GOT3 (cell line): ENCODE data around the gene NGB.
"Not testable (repeated sequence)": the region's sequence is repeated elsewhere in the genome, so short reads cannot be mapped to it uniquely, and the experiment has no call there.

Experiments used
- DNase-seq: peaks from one replicate; lab custom pipeline; 2025; ENCODE audit warnings: mixed read lengths; lab: John Stamatoyannopoulos, UW

NGB gene

DNA sequence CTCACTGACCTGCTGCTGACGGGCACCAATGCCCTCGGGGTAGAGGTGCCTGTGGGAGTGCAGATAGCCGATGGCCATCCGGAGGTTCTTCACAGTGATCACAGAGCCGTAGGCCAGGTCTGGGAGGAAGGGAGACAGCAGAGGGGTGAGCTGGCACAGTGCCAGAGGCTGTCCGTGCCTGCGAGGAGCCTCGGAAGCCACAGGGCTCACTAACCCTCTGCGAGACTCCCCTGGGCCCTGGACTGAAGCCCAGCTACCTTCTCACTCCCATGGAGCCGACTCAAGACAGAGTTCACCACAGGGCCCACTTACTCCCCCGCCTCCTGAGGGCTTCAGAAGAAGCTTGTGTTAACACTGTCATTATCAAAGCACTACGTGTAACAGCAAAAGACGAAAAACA is 25.1 kb upstream of the NGB start:
- DNase-seq, result no peak

DNA sequence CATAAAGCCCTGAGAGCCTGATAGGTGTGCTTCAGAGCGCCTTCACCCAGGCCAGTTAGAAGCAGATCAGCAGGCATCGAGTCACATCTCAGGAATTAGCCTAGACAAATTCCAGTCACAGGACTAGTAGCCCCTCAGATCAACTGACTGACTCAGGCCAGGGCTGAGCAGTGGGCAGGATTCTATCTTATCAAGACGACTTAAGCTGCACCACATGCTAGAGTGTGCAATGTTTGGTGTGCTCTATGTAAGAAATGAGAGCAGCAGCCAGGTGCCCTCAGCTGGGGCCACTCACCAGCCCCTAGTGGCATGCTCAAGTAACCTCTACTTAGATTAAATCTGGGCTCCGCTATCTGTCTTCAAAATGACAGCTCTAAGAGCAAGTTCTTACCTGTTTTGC is 19.7 kb upstream of the NGB start:
- DNase-seq, result no peak

DNA sequence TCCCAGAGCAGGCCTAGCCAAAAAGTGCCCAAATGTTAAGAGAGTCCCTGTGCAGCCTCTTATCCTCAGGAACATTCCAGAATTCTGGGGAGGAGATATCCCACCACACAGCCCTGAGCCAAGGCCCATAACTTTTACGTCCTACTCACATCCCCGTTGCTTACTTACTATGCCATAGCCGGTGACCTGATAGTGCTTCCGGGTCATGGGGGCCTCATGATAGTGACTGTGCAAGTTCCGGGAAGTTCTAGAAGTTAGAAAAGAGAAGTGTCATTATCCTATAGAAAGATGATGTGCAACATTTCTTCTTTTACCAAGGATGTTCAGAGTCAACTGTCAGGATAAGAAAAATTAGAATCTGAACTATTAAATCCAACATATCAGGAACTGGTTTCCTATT is 15.6 kb upstream of the NGB start:
- DNase-seq, result no peak

DNA sequence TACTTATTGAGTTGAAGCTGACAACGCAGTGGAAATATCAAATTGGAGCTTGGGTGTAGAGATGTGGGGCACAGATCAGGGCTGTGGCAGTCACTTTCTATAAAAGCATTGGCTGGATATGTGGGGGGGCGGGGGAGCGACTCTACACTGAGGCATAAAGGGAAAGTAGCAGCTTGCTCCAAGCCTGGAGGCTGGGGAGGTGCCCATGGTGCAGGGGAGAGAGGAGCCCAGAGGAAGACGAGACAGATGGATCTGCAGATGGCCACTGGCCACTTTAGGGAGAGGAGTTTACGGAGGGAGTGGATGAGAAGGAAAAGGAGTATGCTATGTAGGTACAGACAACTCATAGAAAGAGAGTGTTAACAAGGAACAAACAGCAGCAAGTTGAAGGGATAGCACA is 13.5 kb upstream of the NGB start:
- no peak for DNase-seq

DNA sequence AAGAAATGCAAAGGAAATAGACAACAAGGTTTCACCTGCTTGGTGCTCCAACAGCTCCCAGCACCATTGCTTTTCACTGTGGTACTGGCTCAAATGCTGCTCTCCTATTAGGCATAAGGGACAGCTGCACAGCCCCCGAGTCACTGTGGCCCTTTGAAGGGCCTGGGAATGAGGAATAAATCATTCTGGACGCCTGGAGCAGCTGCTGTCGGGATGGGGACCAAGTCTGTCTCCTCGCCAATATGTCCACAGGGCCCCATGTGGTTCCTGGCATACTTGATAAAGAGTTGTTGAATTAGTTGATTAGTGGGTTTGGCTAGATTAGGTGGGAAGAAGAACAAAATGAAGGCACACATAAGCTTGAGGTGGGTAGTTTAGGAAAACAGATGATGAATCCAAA is 13.1 kb upstream of the NGB start:
- no peak for DNase-seq

DNA sequence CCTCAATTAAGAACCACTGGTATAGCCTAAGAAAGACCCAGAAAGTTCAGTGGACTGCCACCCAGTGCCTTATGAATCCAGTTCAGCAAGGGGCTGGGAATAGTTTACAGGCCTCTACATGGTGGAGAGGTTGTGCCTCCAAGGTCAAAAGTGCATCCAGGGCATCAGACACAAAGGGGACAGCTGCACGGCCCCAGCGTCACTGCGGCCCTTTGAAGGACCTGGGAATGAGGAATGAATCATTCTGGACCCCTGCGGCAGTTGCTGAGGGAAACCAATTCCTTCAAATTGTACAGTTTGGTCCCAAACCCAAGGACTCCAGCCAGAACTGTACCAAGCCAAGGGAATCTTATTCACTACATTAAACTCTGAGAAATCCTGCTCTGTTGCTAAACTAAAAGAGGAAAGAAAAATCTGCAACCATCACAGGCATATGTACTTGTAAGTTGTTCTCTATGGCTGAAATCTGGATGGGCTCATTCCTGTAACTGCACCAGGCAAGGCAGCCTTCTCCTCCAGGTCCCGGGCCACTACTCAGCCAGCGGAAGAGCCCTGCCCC is 10.9 kb upstream of the NGB start:
- no peak for DNase-seq

DNA sequence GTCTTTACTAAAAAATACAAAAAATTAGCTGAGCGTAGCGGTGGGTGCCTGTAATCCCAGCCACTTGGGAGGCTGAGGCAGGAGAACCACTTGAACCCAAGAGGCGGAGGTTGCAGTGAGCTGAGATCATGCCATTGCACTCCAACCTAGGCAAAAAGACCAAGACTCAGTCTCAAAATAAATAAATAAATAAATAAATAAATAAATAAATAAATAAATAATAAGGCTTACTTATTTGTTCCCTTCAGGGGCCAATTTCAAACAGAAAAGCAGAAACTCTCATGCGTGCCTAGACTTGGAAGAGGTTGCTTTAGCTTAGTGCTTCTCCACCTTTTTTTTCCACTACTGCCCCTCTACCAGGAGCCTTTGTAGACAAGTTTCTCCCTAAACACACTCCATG is 9.9 kb upstream of the NGB start:
- not testable (repeated sequence) for DNase-seq

DNA sequence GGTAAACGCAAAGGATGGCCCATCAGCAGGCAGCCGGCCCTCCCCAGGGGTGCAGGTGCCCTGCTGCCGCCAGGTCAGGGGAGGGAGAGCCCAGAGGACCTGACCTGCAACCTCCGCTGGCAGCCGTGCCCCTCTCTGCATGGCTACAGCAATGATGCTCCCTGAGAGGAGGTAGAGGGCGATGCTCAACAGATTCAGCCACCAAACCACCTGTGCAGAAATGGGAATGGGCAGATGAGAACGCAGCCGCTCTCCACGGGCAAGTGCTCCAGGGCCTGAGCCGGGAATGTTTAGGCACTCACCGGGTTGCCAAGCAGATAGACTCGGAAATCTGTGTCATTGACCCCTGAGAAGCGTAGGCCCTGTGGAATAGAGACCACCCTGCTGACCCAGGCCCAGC is 8.7 kb upstream of the NGB start:
- DNase-seq, result no peak

DNA sequence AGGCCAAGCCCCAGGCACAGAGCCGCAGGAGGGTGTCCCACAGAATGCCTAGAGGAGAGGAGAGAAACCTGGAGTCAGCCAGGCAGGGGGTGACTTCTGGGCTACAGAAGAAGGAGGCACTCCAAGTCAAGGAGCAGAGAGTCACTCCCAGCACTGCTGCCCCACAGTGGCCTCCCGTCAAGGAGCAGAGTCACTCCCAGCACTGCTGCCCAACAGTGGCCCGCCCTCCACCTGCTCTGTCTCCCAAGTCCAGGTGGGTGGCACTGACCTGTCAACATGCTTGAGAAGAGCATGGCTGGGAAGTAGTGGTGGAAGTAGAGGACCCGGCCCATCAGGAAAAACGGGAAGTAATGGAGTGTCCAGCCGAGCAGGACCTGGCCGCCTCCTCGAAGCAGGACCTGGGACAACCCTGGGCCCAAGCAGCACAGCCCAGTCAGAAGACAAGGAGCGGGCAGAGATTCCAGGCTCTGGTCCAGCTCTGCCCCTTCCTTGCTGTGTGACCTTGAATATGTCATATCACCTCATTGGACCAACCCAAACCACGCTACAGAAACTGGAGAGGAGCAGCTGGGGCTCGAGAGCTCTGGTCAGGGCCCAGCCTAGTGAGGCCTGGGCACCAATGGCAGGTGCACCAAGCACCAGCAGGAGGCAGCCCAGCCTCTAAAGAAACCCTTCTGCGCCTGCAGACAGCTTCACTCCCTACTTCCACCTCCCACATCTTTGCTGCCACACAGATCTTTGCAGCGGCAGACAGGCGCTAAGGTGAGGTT is 7.6 kb upstream of the NGB start:
- no peak for DNase-seq

DNA sequence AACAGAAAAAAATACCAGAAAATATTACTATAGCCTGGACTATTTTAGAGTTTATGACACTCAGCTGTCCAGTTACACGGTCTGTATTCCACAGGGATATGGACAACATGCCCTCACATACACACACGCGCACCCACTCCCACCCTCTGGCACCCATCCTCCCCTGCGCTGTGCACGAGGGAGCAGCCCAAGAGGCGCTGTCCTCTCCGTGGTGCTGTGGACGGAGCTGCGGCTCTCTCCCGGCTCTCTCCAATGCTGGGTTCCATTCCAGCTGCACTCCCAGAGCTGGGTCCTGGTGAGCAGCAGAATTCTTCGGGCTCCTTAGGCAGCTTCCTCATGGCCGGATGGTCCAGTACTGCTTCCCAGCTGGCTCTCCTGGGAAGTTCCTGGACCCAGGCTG is 6.0 kb upstream of the NGB start:
- DNase-seq, result no peak

DNA sequence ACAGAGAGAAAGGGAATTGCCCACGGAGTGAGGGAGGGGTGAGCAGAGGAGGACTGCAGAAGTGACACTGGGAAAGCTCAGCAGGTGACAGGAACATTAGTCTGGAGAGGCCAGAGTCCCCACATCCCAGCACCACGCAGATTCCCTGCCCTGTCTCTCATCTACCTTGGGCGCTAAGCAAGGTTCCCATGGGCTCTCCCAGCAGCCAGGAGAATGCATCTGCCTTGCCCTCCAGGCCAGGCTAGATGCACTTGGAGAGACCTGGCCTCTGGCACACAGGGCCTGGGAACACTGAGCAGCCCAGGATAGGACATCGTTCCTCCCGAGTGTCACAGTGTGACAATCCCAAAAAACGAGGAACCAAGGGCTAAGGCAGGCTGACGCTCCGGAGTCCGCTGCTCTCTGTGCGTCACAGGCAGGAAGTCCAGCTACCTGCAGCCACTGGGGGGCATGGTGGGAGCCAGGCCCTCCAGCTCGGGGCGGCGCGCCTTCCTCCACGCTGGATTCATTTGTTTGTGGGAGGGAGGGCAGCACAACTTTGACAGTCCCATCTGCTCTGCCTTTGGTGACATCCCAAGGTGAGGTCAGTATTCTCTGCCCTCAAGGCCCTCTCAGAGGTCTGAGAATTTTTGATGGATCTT is 5.4 kb upstream of the NGB start:
- DNase-seq, result no peak

DNA sequence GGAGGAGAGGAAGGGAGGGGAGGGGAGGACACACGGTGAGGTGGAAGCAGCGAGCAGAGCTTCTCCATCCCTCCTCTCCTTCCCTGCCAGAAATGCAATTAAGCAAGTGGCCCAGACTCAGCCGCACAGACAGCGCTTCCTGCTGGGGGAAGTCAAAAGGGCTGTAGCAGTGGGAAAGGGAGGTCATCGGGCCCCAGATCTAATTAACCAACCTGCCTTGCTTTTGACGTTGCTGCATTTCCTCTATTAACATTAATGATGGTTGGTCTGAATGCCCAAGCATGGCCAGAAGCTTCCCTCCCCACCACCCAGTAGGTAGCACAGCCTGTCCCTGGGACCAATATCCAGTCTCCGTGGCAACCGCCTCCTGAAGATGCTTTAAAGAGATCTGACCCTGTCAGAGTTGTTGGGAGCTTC is 4.6 kb upstream of the NGB start:
- DNase-seq, result no peak

DNA sequence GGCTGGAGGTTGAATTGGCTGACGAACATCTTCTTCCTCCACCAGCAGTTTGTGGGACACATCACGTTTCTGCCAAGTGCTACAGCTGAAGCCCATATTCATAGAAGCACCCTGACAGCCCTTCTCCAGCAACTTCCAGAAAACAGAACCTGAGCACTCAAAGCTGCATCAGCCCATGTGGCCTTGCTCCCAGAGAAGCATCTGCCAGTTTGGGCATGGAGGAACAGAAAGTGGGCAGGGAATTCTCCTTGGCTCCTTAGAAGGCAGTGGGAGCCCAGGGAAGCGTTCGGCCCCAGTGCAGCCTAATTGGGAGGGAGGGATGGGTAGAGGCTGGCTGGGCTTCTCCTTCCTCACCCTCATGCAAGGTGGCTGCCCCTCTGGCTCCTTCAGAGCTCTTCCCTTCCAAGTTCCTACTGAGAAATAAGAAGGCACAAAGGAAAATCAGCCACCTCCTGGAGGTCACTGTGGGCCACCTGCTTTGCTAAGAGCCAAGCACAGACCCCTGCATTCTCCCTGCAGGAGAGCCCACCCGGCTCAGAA is 4.1 kb upstream of the NGB start:
- no peak for DNase-seq

DNA sequence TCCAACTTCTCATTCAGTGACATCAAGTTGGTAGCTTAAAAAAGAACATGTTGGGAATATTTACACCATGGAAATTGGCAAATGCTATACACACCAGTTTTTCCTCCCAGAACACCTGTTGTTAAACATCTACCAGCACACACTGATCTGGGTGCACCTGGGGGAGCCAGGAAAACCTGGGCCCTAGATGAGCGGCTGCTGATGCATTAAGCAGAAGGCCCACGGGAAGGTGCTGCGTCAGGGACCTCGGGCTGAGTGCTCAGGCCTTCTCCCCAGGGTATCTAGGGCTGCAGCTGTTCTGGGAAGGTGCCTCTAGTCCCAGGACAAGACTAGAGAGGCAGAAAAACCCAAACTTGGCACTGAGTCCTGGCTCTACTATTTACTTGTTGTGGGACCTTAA is 2.8 kb upstream of the NGB start:
- DNase-seq, result no peak

DNA sequence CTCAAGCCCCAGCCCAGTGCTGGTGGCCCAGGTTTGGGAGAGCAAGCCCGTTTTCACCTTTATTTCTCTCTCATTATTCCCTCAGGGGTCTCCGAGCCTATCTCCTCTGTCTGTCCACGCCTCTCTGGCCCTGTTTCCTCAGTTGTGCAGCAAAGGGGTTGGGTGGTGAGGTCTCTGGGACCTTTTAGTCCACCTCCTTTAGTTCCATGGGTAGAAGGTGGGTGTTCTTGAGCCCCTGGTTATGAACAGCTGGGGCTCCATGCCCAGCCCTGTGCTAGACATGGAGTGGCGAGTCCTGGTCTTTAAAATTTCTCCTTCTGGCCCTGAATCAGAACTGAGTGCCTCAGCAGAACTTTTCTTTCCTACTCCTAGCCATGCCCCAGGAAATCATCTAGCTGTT is 1.3 kb upstream of the NGB start:
- no peak for DNase-seq

DNA sequence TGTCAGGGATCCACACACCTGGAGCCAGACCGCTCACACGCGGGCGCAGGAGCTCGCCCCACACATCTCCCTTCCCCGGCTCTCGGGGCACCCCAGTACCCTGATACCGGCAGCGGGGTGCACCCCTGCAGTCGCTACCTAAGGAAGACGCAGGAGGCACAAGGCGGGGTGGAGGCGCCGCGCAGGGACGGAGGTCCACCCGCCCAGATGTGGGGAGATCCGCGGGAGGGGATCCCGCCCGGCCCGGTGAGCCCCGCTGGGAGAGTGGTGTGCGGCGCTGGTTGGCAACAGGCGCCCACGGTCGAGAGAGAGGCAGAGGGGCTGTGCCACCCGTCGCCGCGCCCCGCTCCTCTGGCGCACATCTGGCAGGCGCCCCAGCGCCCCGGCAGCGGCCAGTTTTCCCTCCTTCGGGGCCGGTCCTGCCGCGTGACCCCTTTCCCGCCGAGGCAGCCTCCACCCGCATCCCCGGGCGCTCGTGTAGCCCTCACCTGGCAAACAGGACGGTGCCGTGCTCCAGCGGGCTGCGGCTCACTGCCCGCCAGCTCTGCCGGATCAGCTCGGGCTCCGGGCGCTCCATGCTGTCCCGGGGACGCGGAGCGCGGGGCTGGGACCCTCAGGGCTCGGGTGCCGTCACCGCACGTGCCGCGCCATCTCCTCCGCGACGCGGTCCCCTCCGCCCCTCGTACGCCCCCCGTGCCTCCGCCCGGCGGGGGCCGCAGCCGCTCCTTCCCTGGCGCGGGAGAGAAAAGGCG is 469 bp downstream of the NGB start:
- no peak for DNase-seq

DNA sequence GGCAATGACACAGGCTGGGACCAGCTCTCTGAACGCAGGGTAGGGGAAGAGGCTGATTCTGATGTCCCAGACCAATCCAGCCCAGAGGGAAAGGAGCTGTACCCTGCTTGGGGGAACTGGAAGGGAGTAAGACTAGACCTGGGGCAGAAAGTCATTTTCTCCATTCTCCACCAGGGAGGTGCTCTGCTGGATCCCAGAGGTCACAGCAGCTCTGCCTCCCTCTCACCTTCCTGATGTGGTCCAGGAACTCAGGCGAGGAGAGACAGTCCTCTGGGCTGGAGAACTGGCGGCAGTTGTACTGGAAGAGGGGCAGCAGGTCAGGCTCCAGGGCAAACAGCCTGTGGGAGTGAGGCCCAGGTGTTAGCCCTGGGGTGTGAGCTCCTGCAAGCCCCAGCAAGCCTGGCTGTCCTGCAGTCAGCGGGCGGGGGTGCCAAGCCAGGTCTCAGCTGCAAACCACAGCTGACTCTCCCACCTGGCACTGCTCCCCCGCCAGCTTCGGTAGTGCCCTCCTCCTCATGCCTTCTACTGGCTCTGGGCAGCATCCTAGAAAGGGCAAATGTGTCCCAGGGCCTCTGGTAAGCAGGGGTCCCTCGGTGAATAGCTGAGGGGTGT is 1.9 kb downstream of the NGB start:
- DNase-seq, result no peak

DNA sequence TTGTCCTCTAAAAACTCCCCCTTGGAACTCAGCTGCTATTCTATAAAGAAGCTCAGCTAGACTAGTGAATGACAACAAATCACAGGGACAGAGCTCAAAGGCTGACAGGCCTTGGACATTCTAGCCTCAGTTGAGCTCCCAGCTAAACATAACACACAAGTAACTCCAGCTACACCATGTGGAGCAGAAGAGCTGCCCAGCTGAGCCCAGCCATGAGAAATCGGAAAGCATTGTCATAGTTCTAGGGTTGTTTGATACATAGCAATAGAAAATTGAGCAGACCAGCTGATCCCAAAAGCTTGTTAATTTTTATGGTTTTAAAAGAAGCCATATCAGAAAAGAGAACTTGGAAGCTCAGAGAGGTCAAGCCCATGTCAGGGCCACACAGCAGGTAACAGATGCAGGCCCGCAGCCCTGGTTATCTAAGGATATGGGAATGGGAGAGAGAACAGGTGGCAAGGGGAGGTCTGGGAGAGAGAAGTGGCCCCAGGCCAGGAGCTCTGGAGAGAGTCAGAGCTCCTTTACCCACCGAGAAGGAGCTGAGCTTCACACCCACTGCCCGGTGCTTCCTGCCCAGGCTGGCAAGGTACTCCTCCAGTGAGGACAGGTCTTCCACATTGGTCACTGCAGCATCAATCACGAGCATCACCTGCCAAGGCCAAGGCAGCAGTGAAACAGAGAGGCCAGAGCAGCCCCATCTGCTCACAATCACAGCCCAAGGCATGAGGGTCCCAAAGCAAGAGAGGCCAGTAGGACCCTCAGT is 2.9 kb downstream of the NGB start:
- no peak for DNase-seq

DNA sequence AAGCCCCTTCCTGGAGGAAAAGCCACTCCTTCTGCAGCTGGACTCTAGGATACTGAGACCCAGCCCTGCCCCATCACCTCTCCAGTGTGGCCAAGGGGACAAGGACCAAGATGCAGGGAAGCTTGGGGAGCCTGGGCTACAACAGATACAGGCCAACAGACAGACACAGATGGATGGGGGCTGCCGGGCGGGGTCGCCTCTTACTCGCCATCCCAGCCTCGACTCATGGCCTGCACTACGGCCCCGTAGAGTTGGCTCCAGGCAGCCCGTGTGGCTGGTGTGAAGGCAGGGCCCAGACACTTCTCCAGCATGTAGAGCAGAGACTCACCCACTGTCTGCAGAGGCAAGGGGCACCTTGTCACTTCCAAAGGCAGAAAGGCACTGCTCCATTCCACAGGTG is 4.7 kb downstream of the NGB start:
- DNase-seq, result no peak

DNA sequence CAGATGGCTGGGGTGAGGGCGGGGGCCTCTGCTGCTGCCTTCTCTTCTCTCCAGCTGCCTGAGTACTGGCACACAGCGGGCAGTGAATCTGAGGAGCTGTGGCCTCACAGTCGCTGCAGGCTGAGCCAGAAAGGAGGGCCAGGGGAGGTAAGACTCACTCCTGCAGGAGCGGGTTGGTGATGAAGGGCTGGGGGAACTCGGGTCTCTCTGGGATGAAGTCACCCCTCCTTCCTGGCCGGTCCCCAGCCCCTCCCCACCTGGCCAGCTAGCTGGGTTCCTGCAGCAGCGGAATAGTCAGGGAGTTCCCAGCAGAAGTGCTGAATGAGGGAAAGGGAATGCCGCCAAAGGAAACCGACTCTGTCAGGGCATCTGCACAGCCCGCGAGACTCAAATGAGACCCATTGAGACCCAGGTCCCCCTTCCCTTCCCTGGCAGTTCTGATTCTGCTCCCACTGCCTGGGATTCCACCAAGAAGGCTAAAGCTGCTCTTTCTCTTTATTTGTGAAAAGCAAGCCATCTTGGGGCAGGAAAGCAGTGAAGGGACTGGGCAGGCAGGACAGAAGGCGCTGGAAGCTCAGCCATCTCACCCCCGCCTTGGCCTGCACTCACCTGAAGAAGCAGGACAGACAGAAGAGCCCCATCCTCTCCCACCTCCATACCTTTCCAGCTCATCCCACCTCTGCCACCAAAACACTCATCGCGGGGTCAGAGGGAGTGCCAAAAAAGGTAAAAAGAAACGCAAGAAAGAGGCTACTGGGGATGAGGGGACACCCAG is 5.3 kb downstream of the NGB start:
- no peak for DNase-seq

DNA sequence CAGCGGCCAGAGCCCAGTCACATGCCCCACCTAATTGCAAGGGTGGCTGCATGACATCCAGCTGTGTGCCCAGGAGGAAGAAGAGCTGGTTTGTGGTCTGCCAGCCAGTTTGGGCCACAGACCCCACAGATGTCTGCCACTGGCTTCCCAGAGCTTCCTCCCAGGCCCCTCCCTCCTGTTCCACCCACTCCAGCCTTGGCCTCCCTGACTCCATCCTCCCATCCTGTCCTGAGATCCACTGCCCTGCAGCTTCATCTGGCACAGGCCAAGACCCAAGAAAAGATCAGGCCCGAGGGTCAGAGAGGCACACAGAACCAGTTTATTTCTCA is 5.9 kb downstream of the NGB start:
- no peak for DNase-seq
